Amniotic stem cell (primary cell): ENCODE data around the gene ASPG.

Source experiments
- DNase-seq: peaks from one replicate; lab custom pipeline; 2025; lab: John Stamatoyannopoulos, UW

The ASPG gene

GRCh38 chr14:104085032-104085888 is at the start of gene ASPG:
Gene ASPG, plus strand, starts transcription at chr14:104085700. Its CDS starts 71 bp downstream, at chr14:104085771.
- no peak for DNase-seq

GRCh38 chr14:104036212-104036611 is 49.3 kb upstream of the ASPG start:
- no peak for DNase-seq

- no peak for DNase-seq
Observed at GRCh38 chr14:104037074-104037473, 48.4 kb upstream of the ASPG start.

GRCh38 chr14:104037903-104038302 is 47.6 kb upstream of the ASPG start:
- no peak for DNase-seq

- no peak for DNase-seq
Observed at GRCh38 chr14:104039214-104039613, 46.3 kb upstream of the ASPG start.

GRCh38 chr14:104040539-104040938 is 45.0 kb upstream of the ASPG start:
- no peak for DNase-seq

GRCh38 chr14:104041430-104042104 is 43.9 kb upstream of the ASPG start:
- no peak for DNase-seq

- DNase-seq: no peak
Observed at GRCh38 chr14:104044016-104044415, 41.5 kb upstream of the ASPG start.

- no peak for DNase-seq
Observed at GRCh38 chr14:104047761-104048160, 37.7 kb upstream of the ASPG start.

GRCh38 chr14:104048758-104049507 is 36.6 kb upstream of the ASPG start:
- no peak for DNase-seq

GRCh38 chr14:104049576-104050240 is 35.8 kb upstream of the ASPG start:
- no peak for DNase-seq

- no peak for DNase-seq
Observed at GRCh38 chr14:104051092-104051813, 34.2 kb upstream of the ASPG start.

- no peak for DNase-seq
Observed at GRCh38 chr14:104054222-104054905, 31.1 kb upstream of the ASPG start.

- no peak for DNase-seq
Observed at GRCh38 chr14:104062281-104062680, 23.2 kb upstream of the ASPG start.

- no peak for DNase-seq
Observed at GRCh38 chr14:104064003-104064402, 21.5 kb upstream of the ASPG start.

GRCh38 chr14:104066279-104066678 is 19.2 kb upstream of the ASPG start:
- DNase-seq: no peak

- DNase-seq: no peak
Observed at GRCh38 chr14:104066719-104067295, 18.7 kb upstream of the ASPG start.

GRCh38 chr14:104069541-104069940 is 16.0 kb upstream of the ASPG start:
- DNase-seq: no peak

GRCh38 chr14:104072586-104072985 is 12.9 kb upstream of the ASPG start:
- no peak for DNase-seq

- DNase-seq: no peak
Observed at GRCh38 chr14:104073764-104074163, 11.7 kb upstream of the ASPG start.
